ENCODE data around the gene DLGAP1. TPM values are rescaled to one million over a fixed set of nuclear protein-coding genes. Genes with fewer than 3 reads are reported as not detected.

DLGAP1 gene
- total RNA-seq, 2 experiments from 2014 or later = 0.53 to 1.5 TPM

GRCh38 chr18:3920832-3921231, 534.3 kb downstream of the DLGAP1 start:
- no peak for DNase-seq
- ChIA-PET POLR2A (no interaction called here), CTCF (no interaction called here)
- Mint-ChIP-seq H3K9me3 (no peaks in the 10 kb centered on the region), H3K27me3 (peaks cover 9% of the 10 kb centered on the region), H3K27ac (no peak overlapping the region), H3K4me3 (no peak overlapping the region), H3K36me3 (ENCODE audit: low read depth) (no peaks in the 10 kb centered on the region), H3K4me1 (no peaks in the 10 kb centered on the region)

GRCh38 chr18:3919396-3920061, 535.6 kb downstream of the DLGAP1 start:
- no peak overlapping the region for H3K4me3 Mint-ChIP-seq
- H3K27ac Mint-ChIP-seq = no peak overlapping the region
- H3K4me1 Mint-ChIP-seq = no peaks in the 10 kb centered on the region
- no peaks in the 10 kb centered on the region for H3K9me3 Mint-ChIP-seq
- ChIA-PET CTCF (no interaction called here), POLR2A (no interaction called here)
- no peaks in the 10 kb centered on the region for H3K36me3 Mint-ChIP-seq (ENCODE audit: low read depth)
- DNase-seq = no peak
- H3K27me3 Mint-ChIP-seq = peaks cover 11% of the 10 kb centered on the region

GRCh38 chr18:3916082-3916481, 539.0 kb downstream of the DLGAP1 start:
- no peaks in the 10 kb centered on the region for H3K36me3 Mint-ChIP-seq (ENCODE audit: low read depth)
- H3K9me3 Mint-ChIP-seq = no peaks in the 10 kb centered on the region
- peaks cover 7% of the 10 kb centered on the region for H3K27me3 Mint-ChIP-seq
- DNase-seq = no peak
- POLR2A ChIA-PET = no interaction called here
- CTCF ChIA-PET = no interaction called here
- no peaks in the 10 kb centered on the region for H3K4me1 Mint-ChIP-seq
- H3K4me3 Mint-ChIP-seq = no peak overlapping the region
- H3K27ac Mint-ChIP-seq = no peak overlapping the region

GRCh38 chr18:3914833-3915610, 540.1 kb downstream of the DLGAP1 start:
- Mint-ChIP-seq H3K27ac (no peak overlapping the region), H3K4me3 (no peak overlapping the region), H3K4me1 (no peaks in the 10 kb centered on the region), H3K9me3 (no peaks in the 10 kb centered on the region), H3K36me3 (ENCODE audit: low read depth) (no peaks in the 10 kb centered on the region), H3K27me3 (peaks cover 7% of the 10 kb centered on the region)
- POLR2A ChIA-PET = no interaction called here
- CTCF ChIA-PET = interaction anchor here (0.6 to 2.2 kb wide), 2 partner anchors 27 to 144 kb away, joined by 3 to 5 read pairs; no protein-coding TSS in a partner anchor
- no peak for DNase-seq

- Mint-ChIP-seq H3K4me3 (no peak overlapping the region), H3K27me3 (peaks cover 5% of the 10 kb centered on the region), H3K36me3 (ENCODE audit: low read depth) (no peaks in the 10 kb centered on the region), H3K4me1 (no peaks in the 10 kb centered on the region), H3K27ac (no peak overlapping the region), H3K9me3 (no peaks in the 10 kb centered on the region)
- ChIA-PET CTCF (interaction anchor here (1.2 to 2.2 kb wide), 2 partner anchors 18 to 143 kb away, joined by 4 to 5 read pairs; no protein-coding TSS in a partner anchor), POLR2A (no interaction called here)
- no peak for DNase-seq
Measured at GRCh38 chr18:3914109-3914508, 541.0 kb downstream of the DLGAP1 start.

GRCh38 chr18:3912705-3913104, 542.4 kb downstream of the DLGAP1 start:
- ChIA-PET CTCF (no interaction called here), POLR2A (no interaction called here)
- Mint-ChIP-seq H3K27me3 (peaks cover 2% of the 10 kb centered on the region), H3K4me3 (no peak overlapping the region), H3K36me3 (ENCODE audit: low read depth) (no peaks in the 10 kb centered on the region), H3K4me1 (no peaks in the 10 kb centered on the region), H3K9me3 (no peaks in the 10 kb centered on the region), H3K27ac (no peak overlapping the region)
- no peak for DNase-seq

- ChIA-PET CTCF (no interaction called here), POLR2A (no interaction called here)
- H3K9me3 Mint-ChIP-seq = no peaks in the 10 kb centered on the region
- no peak for DNase-seq
- no peak overlapping the region for H3K4me3 Mint-ChIP-seq
- H3K27me3 Mint-ChIP-seq = peaks cover 2% of the 10 kb centered on the region
- H3K4me1 Mint-ChIP-seq = no peaks in the 10 kb centered on the region
- H3K27ac Mint-ChIP-seq = no peak overlapping the region
- H3K36me3 Mint-ChIP-seq (ENCODE audit: low read depth) = no peaks in the 10 kb centered on the region
Measured at GRCh38 chr18:3911413-3911812, 543.7 kb downstream of the DLGAP1 start.

GRCh38 chr18:3910512-3910911, 544.6 kb downstream of the DLGAP1 start:
- Mint-ChIP-seq H3K27me3 (peaks cover 2% of the 10 kb centered on the region), H3K4me1 (no peaks in the 10 kb centered on the region), H3K27ac (no peak overlapping the region)

GRCh38 chr18:3907955-3908354, 547.2 kb downstream of the DLGAP1 start:
- Mint-ChIP-seq H3K4me3 (no peak overlapping the region), H3K9me3 (no peaks in the 10 kb centered on the region), H3K4me1 (no peaks in the 10 kb centered on the region), H3K27ac (no peak overlapping the region), H3K27me3 (no peaks in the 10 kb centered on the region), H3K36me3 (ENCODE audit: low read depth) (no peaks in the 10 kb centered on the region)
- no peak for DNase-seq
- ChIA-PET POLR2A (no interaction called here), CTCF (no interaction called here)

More at GRCh38 chr18:3910512-3910911, 544.6 kb downstream of the DLGAP1 start:
- POLR2A ChIA-PET = no interaction called here
- no peaks in the 10 kb centered on the region for H3K36me3 Mint-ChIP-seq (ENCODE audit: low read depth)
- no peak overlapping the region for H3K4me3 Mint-ChIP-seq
- no peak for DNase-seq
- CTCF ChIA-PET = no interaction called here
- H3K9me3 Mint-ChIP-seq = no peaks in the 10 kb centered on the region

- CTCF ChIA-PET = interaction anchor here (0.9 kb wide), 1 partner anchor 89 kb away, joined by 4 read pairs; no protein-coding TSS in a partner anchor
Measured at GRCh38 chr18:3906116-3906750, 548.9 kb downstream of the DLGAP1 start.

GRCh38 chr18:3903337-3903736, 551.8 kb downstream of the DLGAP1 start:
- H3K9me3 Mint-ChIP-seq = no peaks in the 10 kb centered on the region
- no peaks in the 10 kb centered on the region for H3K36me3 Mint-ChIP-seq (ENCODE audit: low read depth)
- H3K27me3 Mint-ChIP-seq = peaks cover 6% of the 10 kb centered on the region
- no peaks in the 10 kb centered on the region for H3K4me1 Mint-ChIP-seq
- DNase-seq = no peak
- ChIA-PET POLR2A (no interaction called here), CTCF (no interaction called here)
- H3K4me3 Mint-ChIP-seq = no peak overlapping the region
- no peak overlapping the region for H3K27ac Mint-ChIP-seq

More at GRCh38 chr18:3906116-3906750, 548.9 kb downstream of the DLGAP1 start:
- H3K4me1 Mint-ChIP-seq = no peaks in the 10 kb centered on the region
- H3K9me3 Mint-ChIP-seq = no peaks in the 10 kb centered on the region
- no peak overlapping the region for H3K4me3 Mint-ChIP-seq
- no peak for DNase-seq
- no peak overlapping the region for H3K27ac Mint-ChIP-seq
- H3K27me3 Mint-ChIP-seq = peaks cover 1% of the 10 kb centered on the region
- POLR2A ChIA-PET = no interaction called here
- no peaks in the 10 kb centered on the region for H3K36me3 Mint-ChIP-seq (ENCODE audit: low read depth)

- Mint-ChIP-seq H3K4me3 (no peak overlapping the region), H3K27ac (no peak overlapping the region), H3K4me1 (no peaks in the 10 kb centered on the region), H3K9me3 (no peaks in the 10 kb centered on the region), H3K27me3 (peaks cover 6% of the 10 kb centered on the region), H3K36me3 (ENCODE audit: low read depth) (no peaks in the 10 kb centered on the region)
- POLR2A ChIA-PET = no interaction called here
- CTCF ChIA-PET = no interaction called here
- no peak for DNase-seq
Measured at GRCh38 chr18:3902676-3903075, 552.4 kb downstream of the DLGAP1 start.

- Mint-ChIP-seq H3K4me3 (no peak overlapping the region), H3K27me3 (peaks cover 6% of the 10 kb centered on the region), H3K27ac (no peak overlapping the region), H3K36me3 (ENCODE audit: low read depth) (no peaks in the 10 kb centered on the region), H3K4me1 (no peaks in the 10 kb centered on the region), H3K9me3 (no peaks in the 10 kb centered on the region)
- ChIA-PET CTCF (interaction anchor here (0.6 kb wide), 1 partner anchor 326 kb away, joined by 3 read pairs; no protein-coding TSS in a partner anchor), POLR2A (no interaction called here)
- no peak for DNase-seq
Measured at GRCh38 chr18:3901811-3902210, 553.3 kb downstream of the DLGAP1 start.

Data from activated CD4-positive, alpha-beta memory T cell treated with anti-CD3 and anti-CD28 coated beads, Interleukin-2, amount 10 ng/mL, durations not matched to agents 7 days and 5 days (primary cell).